COLO668 (cell line): Measurements from ENCODE around the gene HACL1.

Experiments
- DNase-seq: peaks from one replicate; lab custom pipeline; 2025; ENCODE audit not compliant: unreplicated experiment; lab: John Stamatoyannopoulos, UW

The HACL1 gene

DNA sequence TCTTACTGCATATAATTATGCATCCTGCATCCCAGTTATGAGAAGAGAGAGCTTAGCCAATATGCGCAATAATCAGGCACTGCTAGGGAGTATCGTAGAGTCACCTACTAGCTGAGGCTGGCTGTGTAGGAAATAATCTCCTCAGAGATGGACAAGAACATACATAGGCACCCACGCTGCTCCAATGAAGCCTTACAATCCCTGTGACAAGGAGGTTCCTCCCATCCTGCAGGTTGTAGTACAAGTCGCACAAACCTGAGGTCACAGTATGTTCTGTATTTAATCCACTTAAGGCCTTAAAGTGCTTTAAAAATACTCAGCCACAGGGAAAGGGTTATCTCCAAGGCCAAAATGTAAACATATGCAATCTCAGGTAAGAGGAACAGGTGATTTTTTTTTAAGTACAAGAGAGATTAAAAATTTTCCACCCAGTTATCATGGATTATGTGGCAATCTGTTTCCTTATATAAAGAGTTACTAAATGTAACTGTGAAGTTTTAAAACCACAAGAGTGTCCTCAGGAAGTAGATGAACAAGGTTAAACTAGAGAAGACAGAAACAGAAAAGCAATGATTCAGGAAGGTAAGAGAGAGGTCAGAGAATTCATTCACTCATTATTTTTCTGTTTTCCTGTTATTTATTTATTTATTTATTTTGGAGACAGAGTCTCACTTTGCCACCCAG is 72.4 kb downstream of the HACL1 start:
- DNase-seq: no peak

DNA sequence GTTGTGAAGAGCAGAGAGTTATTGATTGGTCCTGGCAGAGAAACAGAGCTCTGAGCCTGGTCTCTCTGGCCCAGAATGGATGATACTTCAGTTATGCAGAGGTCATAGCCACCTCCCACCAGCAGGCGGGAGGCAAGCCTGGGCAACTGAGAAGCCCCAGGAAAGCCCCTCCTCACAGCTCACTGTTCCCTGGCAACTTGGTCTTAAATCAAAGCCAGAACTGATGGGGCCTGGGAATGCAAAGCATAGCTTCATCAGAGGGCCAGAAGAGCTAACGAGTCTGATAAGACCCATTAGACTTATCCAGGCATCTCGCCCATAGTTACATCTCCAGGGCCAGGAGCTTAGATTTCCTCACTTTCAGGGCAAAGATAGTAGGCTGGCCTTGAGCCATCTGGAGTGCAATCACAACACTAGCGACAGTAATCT is 74.3 kb downstream of the HACL1 start:
- no peak for DNase-seq

DNA sequence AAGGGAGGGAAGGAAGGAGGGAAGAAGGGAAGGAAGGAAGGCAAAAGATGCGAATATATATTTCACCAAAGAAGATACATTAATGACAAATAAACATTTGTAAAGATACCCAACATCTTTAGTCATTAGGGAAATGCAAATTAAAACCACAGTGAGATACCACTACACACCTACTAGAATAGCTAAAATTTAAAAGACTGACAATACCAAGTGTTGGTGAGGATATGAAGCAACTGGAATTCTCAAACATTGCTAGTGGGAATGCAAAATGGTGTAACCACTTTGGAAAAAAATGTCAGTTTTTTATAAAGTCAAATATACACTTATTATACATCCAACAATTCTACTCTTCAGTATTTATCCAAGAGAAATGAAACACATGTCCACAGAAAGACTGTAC is 75.6 kb downstream of the HACL1 start:
- no peak for DNase-seq

DNA sequence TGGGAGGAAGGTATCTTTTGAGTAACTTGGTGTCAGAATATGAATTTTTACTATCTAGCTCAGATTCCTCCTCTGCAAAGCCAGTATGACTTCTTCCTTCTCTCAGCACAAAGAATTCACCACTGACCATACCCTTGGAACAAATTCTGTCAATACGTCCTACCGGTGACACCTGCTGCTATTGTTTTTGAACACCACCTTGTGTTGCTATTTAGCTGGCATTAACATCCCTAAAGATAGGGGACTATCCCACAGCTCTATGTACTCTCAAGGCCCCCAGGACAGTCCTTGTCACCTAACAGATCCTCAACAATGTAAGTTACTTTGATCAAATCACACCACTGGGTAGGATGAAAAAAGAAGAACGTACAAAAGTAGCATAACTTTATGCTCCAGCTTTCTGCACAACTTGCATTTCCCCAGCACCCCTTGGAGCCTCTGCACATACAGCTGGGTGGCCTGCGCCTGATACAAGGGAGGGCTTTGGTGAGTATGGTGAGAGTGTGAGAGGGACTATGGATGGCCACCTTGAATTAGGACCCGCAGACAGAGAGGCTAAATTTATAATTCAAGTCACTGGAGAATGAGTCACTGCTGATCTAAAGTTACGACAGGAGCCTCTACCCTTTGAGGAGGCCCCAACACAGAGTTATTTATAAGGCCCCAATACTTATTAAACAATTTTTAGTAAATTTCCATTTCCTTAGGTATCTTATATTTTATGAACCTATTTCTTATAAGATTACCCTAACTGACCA is 77.5 kb downstream of the HACL1 start:
- DNase-seq: no peak

DNA sequence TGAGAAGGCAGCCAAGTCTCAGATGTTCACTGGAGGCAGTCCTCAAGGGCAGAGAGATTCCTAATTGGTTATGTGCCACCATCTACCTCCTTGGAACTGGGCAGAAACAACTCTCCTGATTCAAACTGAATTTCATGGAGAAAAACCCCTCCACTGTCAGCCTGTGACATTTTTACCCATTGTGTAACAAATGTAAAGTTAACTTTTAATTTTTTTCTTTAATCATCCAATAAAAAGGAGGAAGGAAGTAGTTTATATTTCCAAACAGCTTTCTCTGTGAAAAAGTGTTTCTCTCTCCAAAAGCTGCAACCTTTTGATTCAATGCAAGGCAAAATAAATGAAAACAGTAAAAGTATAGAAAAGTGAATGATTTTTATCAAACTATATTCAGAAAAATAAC is 79.4 kb downstream of the HACL1 start:
- no peak for DNase-seq

DNA sequence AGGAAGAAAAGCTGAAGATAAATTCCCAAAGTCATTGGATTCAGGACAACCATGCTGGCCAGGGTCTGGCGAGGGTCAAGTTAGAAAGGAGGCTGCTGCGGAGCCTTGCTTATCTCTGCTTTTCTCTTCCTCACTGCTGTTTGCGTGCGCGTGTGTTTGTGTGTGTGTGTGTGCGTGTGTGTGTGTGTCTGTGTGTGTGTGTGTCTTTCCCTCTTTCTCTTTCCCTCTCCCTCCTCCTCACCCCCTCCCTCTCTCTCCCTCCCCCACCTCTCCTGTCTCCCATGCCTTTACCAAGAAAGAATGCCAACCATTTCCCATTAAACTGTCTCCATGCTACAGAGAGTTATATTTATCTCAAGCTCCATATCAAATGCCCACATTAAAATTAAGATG is 79.8 kb downstream of the HACL1 start, which contains the start of gene COLQ:
TSS of gene COLQ (minus strand) at position 134 of the 393 bp plus-strand sequence. CDS start at position 53, 81 bp downstream.
- DNase-seq: no peak

DNA sequence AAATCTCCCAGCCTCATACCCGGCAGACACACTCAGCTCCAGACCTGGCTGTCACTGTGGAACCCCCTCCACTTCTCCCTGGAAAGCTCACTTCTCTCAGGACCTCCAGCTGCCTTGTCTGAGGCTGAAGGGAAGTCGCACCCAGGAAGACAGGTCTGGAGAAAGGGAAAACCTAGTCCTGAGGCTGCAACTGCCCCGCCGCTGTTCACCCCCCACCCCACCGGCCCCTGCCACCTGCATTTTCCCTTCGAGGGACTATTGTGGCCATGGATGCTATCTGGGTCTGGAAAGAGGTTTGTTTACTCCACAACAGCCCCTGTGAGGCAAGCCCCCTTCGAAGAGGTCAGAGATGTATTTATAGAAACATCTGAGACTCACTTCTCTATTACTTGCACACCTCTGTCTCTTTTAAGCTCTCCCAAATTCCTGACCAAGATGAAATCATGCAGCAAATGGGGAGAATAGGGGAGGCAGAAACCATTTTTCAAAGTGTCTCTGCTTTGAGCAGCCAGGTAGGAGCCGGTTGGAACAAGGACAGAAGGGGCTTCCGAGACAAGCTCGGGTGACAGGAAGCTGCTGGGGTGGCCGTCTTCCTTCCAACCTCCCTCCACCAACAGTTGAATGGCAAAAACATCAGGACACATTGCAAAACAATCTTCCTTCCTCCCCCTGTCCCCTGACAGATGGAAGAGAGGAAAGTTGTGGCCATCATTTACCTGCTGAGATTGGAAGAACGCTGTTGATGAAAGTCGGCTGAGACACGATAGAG is 80.4 kb downstream of the HACL1 start:
- DNase-seq: no peak

DNA sequence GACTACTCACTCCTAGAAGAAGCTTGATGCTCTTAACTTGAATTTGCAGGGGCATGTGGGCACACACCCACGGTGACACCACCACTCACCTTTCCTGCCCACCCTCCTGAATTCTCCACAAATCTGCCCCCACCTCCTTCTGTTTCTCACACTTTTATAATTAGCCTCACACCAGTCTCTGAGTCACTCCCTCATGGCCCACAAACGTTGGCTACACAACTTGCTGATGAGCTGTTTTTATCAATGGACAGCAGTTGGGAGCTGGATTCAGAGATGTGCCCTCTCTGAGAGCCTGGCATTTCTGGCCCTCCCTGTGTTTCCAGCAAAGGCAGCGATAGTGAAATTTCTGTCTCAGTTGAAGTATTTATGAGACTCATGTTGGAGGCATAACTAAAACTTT is 81.2 kb downstream of the HACL1 start:
- DNase-seq: no peak

DNA sequence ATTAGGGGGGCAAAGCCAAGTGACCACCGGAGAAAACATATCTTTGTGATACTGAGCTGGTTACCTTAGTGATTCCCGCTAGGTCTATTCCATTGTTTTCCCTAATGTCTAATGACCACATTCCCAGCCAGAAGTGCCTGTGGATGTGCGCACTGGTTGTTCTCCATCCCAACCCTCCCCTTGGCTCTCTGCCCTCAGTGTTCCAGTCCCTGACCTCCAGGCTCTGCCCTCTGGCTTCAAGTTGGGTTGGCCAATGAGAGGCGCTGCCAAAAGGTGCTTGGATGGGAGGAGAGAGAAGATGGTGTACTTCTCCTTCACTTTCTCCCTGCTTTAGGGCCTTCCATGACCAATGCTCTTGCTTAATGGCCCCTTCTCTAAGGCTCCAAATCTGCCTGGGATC is 82.3 kb downstream of the HACL1 start:
- no peak for DNase-seq

DNA sequence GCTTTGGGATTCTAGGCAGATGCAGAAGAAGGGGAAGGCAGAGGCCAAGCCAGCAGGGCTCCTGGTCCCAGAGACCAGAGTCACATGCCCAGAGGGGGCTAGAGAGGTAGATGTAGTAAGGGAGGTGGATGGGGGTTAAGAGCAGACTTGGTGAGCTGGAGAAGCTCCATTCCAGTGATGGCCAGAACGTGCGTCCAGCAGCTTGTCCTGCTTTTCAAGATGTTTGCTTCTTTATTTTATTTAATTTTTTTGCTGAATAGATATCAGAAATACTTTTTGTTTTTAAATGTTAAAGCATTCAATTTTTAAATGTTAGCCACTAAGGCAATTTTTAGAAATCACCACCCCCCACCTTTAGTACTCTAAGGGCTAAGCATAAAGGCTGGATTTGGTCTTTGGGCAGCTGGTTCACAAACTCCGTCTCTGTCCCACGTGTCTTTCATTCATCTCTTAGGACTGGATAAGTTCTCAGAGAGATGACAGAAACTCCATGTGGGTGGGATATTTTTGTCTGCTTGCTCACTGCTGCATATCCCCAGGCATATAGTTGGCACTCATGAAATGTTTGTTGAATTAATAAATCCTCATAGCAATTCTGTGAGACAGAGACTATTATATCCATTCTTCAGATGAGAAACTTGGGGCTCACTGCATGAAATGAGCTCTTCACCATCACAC is 86.6 kb downstream of the HACL1 start:
- DNase-seq: no peak

DNA sequence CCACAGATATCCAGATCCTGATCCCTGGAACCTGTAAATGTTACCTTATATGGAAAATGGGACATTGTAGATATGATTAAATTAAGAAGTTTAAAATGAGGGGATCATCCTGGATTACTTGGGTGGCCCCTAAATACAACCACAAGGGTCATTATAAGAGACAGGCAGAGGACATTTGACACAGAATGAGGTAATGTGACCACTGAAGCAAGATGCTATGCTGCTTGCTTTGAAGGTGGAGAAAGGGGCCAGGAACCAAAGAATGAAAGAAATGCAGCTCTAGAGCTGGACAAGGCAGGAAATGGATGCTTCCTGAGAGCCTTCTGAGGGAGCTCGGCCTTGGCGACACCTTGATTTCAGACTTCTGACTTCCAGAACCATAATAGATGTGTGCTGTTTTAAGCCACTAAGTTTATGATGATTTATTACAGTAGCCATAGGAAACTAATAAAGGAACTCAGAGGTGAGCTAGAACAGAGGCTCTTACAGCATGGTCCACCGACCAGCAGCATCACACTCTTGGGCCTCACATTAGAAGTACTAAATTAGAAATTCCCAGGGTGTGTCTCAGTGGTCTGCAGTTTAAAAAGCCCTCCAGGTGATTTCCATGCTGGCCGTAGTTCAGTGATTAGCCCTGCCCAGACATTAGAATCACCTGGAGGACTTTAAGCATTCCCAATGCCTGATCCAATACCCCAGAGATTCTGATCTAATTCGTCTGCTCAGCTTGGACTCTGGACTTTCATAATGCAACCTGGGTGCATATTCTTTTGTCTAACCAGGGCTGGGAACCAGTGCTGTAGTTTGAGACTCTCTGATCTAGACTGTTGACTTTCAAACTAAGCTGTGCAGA is 87.3 kb downstream of the HACL1 start:
- no peak for DNase-seq

DNA sequence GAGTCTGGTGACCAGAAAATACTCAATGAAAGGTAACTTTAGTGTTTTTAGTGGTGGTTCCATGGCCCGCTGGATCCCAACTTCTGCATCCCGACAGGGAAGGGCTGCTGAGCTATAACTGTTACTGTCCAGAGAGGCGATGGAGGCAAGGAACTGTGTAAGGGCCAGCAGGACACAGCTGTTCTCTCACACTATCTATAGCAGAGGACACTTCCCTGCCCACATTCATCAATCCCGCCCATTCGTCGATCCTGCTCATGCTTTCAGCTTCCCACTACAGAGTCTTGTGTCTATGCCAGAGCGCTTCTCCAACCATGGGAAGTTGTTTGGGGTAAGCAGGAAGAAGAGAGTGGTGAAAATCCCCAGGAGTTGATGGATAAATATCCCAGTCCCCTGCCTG is 88.3 kb downstream of the HACL1 start:
- no peak for DNase-seq

DNA sequence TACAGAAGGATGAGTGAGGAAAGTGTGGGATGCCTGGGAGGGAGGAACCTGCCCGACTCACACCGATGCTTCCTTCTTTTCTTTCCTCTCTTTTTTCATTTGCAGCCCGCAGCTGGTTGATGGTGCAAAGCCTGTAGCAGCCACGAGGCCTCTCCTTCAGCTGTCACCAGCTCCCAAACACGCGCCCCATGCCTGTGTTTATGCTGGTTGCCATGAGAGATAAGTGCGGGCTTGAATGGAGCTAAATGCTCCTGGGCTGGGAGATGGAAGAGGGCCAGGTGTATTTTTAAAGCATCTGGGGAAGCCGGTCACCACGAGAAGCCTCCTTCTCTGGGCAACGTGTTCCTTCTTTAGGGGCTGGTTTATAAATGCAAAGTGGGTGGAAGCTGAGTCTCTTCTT is 89.2 kb downstream of the HACL1 start:
- peak; percentile 68 for DNase-seq

DNA sequence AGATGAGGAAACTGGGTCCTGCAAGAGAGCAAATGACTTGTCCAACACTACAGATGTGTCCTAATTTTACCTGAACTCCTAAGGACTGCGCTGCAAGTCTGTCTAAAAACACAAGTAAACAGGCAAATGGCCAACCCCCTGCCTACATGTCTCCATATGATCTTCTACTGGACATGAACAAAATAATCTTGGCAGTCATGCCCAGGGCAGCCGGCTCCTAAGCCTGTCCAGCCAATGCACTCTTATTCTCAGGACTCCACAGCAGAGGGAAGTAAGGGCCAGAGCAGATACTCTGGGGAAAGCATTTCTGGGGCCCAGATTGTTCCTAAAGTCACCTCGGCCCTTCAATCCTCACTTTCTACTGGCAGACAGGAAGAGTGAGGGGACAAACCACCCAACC is 90.2 kb downstream of the HACL1 start:
- no peak for DNase-seq
